NCI-H1417 treated with DMSO at 0.1 percent for 48 hours (cell line): ENCODE results near the gene AKNAD1.
"Not testable (repeated sequence)": the region's sequence is repeated elsewhere in the genome, so short reads cannot be mapped to it uniquely, and the experiment has no call there.

Source experiments
- DNase-seq: peaks from one replicate; lab custom pipeline; 2025; lab: John Stamatoyannopoulos, UW

The AKNAD1 gene

DNA sequence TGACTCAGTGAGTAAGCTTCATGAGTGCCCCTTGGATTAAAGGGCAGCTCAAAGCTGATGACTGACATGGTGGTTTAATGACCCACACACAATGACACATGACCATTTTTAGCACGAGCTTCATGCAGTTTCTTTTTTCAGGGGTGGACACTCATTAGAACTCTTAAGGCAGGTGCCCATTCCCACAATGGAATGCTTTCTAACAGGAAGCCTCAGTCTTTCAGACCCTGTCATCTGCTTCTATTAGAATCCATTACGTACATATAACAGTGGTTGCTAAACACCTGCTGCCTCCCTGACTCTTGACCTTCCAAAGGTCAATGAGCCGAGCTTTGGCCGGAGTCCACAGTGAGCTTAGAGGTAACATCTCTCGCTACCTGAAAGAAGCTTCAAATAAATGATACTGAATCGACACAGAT, 27.4 kb downstream of the AKNAD1 start:
- DNase-seq, result no peak

- peak; percentile 3 for DNase-seq
These were observed 28.6 kb downstream of the AKNAD1 start for GRCh38 chr1:108828074-108828961.

- DNase-seq, result no peak
These were observed 30.7 kb downstream of the AKNAD1 start for GRCh38 chr1:108826081-108826635.

- DNase-seq, result no peak
These were observed 32.8 kb downstream of the AKNAD1 start for GRCh38 chr1:108824051-108824450.

DNA sequence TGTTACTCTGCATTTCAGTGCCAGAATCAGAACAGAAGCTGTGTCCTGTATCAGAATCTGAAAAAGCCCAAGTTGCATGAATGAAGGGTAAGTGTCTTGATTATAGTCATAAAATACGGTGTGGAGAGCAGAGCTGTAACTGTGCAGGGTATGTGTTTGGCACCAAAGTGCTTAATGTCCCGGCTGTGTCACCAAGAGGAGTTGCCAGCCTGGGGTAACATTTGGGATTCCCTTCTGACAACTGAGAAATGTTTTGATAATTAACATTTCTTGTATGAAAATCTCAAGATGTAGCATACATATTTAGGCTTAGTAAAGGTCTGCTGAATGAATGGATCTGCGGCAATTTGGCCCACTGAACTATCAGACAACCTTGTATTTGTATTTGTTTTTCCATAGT, 33.3 kb downstream of the AKNAD1 start:
- no peak for DNase-seq

- no peak for DNase-seq
These were observed 37.0 kb downstream of the AKNAD1 start for GRCh38 chr1:108819878-108820277.

- DNase-seq, result no peak
These were observed 39.1 kb downstream of the AKNAD1 start for GRCh38 chr1:108817811-108818210.

DNA sequence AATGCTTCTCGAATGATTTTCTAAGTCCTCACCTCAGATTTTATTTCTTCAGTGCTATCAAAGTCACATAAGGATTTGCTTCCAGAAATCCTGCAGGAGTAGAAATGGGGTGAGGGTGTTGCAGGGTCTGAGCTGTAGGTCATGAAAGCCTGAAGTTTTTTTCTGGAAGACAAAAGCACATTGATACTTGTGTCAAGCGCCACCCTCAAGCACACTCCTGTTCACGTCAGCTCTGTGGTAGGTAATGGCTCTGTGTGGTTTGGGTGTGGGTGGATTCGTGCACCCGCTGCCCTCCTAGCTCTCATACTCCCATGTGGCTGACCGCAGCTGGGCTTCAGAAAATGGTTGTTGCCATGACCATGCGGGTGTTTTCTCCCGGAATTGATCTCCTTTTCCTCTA, 39.9 kb downstream of the AKNAD1 start:
- DNase-seq, result peak; percentile 40

DNA sequence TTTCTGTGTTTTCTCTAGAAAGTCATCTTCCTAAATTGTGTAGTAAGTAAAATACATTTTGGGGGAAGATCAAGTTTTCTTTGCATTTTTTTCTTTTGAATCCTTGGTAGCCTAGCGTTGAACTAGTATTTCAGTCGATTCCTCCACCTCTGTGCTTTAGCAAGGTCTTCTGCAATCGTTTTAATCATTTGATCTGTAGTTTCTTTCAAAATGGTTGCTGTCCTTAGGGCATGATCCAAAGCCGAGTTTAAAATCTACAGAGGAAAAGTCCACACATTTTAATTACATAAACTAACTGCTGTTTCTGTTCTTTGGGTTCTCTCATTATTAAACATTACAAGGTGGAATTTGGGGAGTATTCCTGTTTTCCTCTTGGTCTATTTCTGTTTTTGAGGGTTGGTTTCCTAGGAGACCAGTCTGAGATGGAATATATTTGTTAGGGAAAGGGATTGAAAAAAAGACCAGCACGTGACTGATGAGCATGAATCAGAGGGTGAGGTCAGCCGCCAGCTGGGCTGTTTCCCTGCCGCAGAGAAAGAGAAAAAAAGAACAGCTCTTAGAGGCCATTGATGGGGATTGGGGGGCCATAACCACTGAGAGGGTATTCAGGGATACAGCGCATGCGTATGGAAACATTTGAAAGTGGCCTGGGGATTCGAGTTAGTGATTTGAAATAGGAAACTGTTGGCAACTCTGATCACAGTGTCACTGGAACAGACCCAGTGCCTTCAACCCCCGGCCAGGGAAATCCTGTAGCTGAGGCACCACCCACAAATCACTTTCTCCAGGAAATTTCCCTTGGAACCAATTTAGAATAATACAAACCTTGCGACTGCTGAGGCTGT, 40.6 kb downstream of the AKNAD1 start:
- peak; percentile 88 for DNase-seq

DNA sequence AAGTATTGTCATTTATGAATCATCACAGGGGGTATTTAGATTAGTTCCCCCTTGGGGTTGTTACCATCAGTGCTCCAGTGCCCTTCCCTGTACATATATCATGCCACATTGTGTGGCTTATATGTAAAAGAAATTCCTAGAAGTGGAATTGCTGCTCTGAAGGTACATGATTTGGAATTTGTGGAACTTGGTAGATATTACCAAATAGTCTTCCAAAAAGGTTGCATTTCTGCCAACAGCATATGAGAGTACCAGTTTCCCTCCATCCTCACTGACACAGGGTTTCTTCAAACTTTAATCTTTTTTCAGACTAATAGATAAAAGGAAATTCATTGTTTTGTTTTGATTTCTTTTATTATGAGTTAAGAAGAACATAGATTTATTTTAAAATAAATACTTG, 41.3 kb downstream of the AKNAD1 start:
- no peak for DNase-seq

GRCh38 chr1:108814343-108815125, 42.4 kb downstream of the AKNAD1 start:
- DNase-seq, result no peak

DNA sequence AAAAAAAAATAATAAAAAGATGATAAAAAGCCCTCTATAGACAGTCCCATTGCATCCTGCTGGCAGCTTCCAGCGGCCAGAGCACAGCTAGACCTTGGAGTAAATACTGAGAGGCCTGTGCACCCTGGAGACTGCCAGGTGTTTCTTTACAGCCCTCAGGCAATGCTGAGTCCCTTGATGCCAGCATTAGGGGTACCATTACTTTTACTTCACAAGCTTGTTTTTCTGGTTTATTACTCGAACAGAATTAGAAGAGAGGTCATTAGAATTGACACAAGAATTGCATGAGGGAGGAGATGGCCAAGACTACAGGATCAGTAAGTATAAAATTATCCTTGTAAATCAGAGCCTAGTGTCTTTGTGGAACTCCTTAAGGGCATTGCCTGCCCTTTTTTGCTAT, 43.6 kb downstream of the AKNAD1 start:
- DNase-seq, result no peak

GRCh38 chr1:108811611-108812010, 45.3 kb downstream of the AKNAD1 start:
- no peak for DNase-seq

DNA sequence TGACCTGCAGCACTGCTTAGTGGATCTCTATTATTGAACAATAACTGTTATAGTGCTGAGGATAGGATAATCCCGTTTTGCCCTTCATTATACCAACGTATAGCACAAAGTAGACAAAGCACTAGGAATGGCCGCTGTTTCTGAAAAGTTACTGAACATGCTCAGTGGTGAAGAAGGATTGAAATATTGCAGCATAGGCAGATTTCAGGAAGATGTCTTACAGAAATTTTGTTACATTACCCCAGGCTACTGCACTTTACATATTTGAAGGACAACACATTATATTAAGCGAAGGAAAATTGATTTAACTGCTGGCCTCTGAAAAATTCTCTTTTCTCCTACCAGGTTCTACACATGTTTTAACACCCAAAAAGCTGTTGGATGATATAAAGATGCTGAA, 48.5 kb downstream of the AKNAD1 start:
- DNase-seq, result no peak

- no peak for DNase-seq
These were observed 53.3 kb downstream of the AKNAD1 start for GRCh38 chr1:108803548-108803947.

DNA sequence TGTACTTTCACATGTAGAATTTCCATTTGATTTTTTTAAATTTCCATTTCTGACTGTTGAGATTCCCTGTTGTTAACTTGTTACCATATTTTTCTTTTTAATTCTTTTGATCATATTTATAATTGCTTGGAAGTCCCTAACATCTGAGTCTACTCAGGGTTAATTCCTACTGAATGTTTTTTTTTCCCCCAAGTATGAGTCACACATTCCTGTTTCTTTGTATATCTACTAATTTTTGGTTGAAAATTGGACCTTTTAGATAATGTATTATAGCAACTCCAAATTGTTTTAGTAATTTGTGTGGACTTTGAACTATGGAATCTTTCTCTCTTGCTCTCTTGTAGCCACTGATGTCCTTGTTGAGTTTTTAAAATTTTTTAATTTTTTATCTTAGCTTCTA, 55.8 kb downstream of the AKNAD1 start:
- DNase-seq, result no peak

GRCh38 chr1:108799001-108799400, 57.9 kb downstream of the AKNAD1 start:
- DNase-seq, result no peak

GRCh38 chr1:108792420-108792819, 64.5 kb downstream of the AKNAD1 start:
- DNase-seq, result no peak

DNA sequence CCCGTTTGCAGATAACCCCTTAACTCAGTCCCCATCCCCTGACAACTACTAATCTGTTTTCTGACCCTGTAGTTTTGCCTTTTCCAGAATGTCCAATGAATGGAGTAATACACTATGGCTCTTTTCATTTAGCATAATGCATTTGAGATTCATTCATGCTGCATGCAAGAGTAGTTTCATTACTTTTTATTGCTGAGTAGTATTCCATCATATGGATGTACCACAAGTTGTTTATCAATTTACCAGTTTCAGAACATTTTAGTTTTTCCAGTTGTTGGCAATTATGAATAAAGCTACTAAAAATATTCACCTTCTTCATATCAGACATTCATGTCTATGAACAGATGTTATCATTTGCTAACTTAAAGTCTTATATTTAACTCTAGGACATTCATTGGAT, 65.1 kb downstream of the AKNAD1 start:
- DNase-seq, result no peak

DNA sequence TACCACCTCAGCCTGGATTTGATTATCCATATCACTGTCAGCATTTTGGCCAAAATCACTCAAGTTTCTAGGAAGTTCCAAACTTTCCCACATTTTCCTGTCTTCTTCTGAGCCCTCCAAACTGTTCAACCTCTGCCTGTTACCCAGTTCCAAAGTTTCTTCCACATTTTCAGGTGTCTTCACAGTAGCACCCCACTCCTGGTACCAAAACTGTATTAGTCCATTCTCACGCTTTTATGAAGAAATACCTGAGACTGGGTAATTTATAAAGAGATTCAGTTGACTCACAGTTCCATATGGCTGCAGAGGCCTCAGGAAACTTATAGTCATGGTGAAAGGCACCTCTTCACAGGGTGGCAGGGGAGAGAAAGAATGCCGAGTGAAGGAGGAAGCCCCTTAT, 71.0 kb downstream of the AKNAD1 start:
- no peak for DNase-seq

- no peak for DNase-seq
These were observed 71.6 kb downstream of the AKNAD1 start for GRCh38 chr1:108785264-108785663.

- not testable (repeated sequence) for DNase-seq
These were observed 75.3 kb downstream of the AKNAD1 start for GRCh38 chr1:108781575-108781944.
